ENCODE data around the gene PRMT6.
"Not testable (repeated sequence)": the region's sequence is repeated elsewhere in the genome, so short reads cannot be mapped to it uniquely, and the experiment has no call there.

The PRMT6 gene

GRCh38 chr1:107056426-107057196 is at the start of gene PRMT6:
PRMT6 (plus strand) TSS chr1:107056674; CDS start chr1:107056716, 42 bp downstream.
- DNase-seq = peak; percentile 86

GRCh38 chr1:107009281-107009680 is 47.2 kb upstream of the PRMT6 start:
- DNase-seq = no peak

GRCh38 chr1:107010582-107010981 is 45.9 kb upstream of the PRMT6 start:
- no peak for DNase-seq

GRCh38 chr1:107016376-107016978 is 40.0 kb upstream of the PRMT6 start:
- no peak for DNase-seq

GRCh38 chr1:107018445-107018844 is 38.0 kb upstream of the PRMT6 start:
- DNase-seq = no peak

- no peak for DNase-seq
Observed at GRCh38 chr1:107019166-107019565, 37.3 kb upstream of the PRMT6 start.

GRCh38 chr1:107038874-107039273 is 17.6 kb upstream of the PRMT6 start:
- not testable (repeated sequence) for DNase-seq

- not testable (repeated sequence) for DNase-seq
Observed at GRCh38 chr1:107044310-107045220, 11.9 kb upstream of the PRMT6 start.

GRCh38 chr1:107047602-107048001 is 8.9 kb upstream of the PRMT6 start:
- no peak for DNase-seq

GRCh38 chr1:107048241-107048640 is 8.2 kb upstream of the PRMT6 start:
- DNase-seq = no peak

- DNase-seq = no peak
Observed at GRCh38 chr1:107051266-107051665, 5.2 kb upstream of the PRMT6 start.

- not testable (repeated sequence) for DNase-seq
Observed at GRCh38 chr1:107055919-107056425, 502 bp upstream of the PRMT6 start.

- peak; percentile 41 for DNase-seq
Observed at GRCh38 chr1:107057197-107058133, 991 bp downstream of the PRMT6 start.

GRCh38 chr1:107058245-107059032 is 2.0 kb downstream of the PRMT6 start:
- DNase-seq = no peak

GRCh38 chr1:107061886-107062285 is 5.4 kb downstream of the PRMT6 start:
- DNase-seq = no peak

GRCh38 chr1:107073493-107073892 is 17.0 kb downstream of the PRMT6 start:
- DNase-seq = no peak

GRCh38 chr1:107076841-107077240 is 20.4 kb downstream of the PRMT6 start:
- DNase-seq = no peak

GRCh38 chr1:107079249-107079648 is 22.8 kb downstream of the PRMT6 start:
- no peak for DNase-seq

- DNase-seq = no peak
Observed at GRCh38 chr1:107081102-107081501, 24.6 kb downstream of the PRMT6 start.

- no peak for DNase-seq
Observed at GRCh38 chr1:107091418-107091817, 34.9 kb downstream of the PRMT6 start.

- DNase-seq = not testable (repeated sequence)
Observed at GRCh38 chr1:107093395-107093794, 36.9 kb downstream of the PRMT6 start.
